GM19043 (cell line): Measurements from ENCODE around the gene TRIM71.
"Not testable (repeated sequence)": the region's sequence is repeated elsewhere in the genome, so short reads cannot be mapped to it uniquely, and the experiment has no call there.

Experiments used
- ATAC-seq: cut with Tn5 transposase; IDR thresholded peaks from one replicate; pipeline ENCODE4 v1.9.1; 2021; ENCODE audit warnings: low read depth; ENCODE audit not compliant: unreplicated experiment

The TRIM71 gene

GRCh38 chr3:32817558-32818228, at the start of gene TRIM71:
Gene TRIM71 (plus strand): TSS chr3:32817997. CDS start chr3:32818081, 84 bp downstream.
- ATAC-seq, result no peak

- no peak for ATAC-seq
These were observed 39.4 kb upstream of the TRIM71 start for GRCh38 chr3:32778389-32778788.

- no peak for ATAC-seq
These were observed 37.6 kb upstream of the TRIM71 start for GRCh38 chr3:32780071-32780734.

DNA sequence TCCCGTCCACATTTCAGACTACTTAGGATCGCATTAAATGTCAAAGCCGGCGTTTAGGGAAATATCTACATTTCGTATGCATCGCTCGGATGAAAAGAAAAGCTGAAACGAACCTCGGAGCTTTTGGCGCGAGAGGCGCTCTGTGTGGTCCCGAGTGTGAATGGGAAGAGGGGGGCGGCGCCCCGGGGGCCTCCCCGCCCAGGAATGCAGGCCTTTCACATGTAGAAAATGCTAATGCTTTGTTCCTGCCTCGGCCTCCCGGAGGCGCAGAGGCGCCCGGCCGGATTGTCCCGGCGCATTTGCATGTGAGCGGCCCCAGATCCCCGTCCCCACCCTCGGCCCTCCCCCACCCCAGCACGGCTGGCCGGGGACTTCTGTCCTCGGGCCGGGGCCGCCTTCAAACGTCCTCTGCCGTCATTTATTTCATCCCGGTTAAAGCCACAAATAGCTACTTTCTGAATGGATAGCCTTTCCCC, 37.0 kb upstream of the TRIM71 start:
- peak; percentile 25 for ATAC-seq

- ATAC-seq, result peak; percentile 93
These were observed 36.4 kb upstream of the TRIM71 start for GRCh38 chr3:32781211-32781968.

DNA sequence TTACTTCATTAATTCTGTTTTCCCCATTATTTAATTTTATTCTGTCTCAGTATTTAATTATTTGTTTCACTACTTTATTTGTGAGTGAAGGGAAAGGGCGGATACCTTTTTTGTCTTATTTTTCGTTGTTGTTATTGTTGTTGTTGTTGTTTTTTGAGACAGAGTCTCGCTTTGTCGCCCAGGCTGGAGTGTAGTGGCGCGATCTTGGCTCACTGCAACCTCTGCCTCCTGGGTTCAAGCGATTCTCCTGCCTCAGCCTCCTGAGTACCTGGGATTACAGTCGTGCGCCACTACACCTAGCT, 35.9 kb upstream of the TRIM71 start:
- ATAC-seq, result not testable (repeated sequence)

- ATAC-seq, result no peak
These were observed 35.4 kb upstream of the TRIM71 start for GRCh38 chr3:32782407-32782806.

DNA sequence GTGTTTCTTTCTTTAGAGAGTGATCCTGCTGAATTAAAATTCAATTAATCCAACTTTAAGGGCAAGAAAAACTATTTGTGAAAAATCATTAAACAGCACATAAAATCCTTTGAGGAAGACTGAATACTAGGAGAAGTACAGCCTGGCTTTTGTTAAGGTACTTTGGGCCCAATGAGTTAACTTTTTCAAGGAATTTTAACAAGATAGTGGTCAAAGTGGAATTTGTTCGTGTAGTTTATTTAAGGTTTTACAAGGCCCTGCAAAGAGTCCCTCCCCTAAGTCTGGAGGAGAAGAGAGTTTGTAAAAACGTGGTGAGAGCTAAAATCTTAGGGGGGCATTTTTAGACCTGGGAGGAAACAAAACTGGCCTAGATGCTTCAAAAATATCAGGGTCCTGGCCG, 26.0 kb upstream of the TRIM71 start:
- no peak for ATAC-seq

DNA sequence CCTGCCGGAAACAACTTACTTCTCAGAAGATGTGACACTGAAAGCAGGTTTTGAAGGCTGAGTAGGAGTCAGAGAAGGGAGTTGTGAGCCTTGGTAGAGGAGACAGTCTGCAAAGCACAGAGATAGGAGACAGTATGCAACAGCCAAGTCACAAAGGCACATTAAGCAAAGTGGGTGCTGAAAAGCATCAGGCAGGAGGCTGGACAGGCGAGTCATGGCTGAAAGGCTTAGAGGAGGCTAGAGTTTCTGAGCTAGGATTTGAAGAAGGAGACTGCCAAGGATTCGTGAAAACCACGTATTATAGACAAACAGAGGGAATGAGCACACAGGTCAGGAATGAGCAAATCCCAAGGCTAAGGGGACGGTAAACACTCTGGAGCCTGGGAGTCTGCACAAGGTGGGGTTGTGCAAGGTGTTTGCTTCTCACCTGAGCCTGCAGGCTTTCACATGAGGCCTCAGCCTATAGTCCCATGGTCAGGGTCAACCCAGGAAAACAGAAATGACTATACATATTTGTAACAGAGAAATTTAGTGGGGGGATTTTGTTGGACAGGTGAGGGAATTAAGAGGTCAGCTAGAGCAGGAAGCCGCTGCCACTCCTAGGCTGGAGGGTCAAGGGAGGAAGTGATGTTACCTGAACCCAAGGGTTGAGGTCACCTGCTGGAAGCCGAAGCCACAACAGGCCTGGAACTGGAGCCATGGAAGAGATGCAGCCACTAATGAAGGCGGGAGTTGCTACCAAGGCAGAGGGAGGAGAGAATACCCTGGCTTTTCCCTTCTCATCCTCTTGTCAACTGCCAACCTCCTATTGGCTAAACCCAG, 23.1 kb upstream of the TRIM71 start:
- ATAC-seq, result no peak

DNA sequence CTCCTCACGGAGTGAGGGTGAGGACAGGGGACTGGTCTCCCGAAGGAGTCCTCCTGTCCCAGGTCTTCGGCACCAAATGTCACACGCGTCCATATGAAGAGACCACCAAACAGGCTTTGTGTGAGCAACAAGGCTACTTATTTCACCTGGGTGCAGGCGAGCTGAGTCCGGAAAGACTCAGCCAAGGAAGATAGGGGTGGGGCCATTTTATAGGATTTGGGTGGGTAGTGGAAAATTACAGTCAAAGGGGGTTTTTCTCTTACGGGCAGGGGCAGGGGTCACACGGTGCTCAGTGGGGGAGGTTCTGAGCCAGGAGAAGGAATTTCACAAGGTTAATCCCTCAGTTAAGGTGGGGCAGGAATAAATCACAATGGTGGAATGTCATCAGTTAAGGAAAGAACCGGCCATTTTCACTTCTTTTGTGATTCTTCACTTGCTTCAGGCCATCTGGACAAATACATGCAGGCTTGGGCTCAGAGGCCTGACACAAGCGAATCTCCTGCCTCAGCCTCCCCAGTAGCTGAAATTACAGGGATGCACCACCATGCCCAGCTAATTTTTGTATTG, 21.3 kb upstream of the TRIM71 start:
- ATAC-seq, result not testable (repeated sequence)

GRCh38 chr3:32797776-32798175, 20.0 kb upstream of the TRIM71 start:
- ATAC-seq, result no peak

DNA sequence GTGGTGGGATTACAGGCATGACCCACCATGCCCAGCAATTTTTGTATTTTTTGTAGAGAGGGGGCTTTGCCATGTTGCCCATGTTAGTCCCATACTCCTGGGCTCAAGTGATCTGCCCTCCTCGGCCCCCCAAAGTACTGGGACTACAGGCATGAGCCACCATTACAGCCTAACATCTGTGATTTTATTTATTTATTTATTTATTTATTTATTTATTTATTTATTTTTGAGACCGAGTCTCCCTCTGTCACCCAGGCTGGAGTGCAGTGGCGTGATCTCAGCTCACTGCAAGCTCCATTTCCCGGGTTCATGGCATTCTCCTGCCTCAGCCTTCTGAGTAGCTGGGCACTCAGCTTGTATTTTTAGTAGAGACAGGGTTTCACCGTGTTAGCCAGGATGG, 16.4 kb upstream of the TRIM71 start:
- not testable (repeated sequence) for ATAC-seq

GRCh38 chr3:32813180-32813579, 4.6 kb upstream of the TRIM71 start:
- ATAC-seq, result peak; percentile 67

DNA sequence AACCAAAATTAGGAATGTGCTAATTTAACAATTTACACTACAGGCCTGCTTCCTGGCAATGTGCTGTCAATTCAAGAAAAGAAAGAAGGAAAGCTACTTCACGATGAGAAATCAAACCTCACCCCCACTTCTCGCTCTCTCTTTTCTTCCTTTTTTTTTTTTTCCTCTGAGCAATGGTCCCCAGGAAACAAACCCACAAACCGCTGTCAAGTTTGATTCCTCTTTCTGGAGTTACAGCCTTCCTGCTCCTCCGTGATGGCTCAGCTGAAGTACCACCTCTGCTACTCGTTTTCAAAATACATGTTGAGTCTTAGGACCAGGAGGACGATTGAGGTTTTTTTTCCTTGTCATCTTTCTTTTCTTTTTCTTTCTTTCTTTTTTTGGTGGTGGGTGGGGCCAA, 3.4 kb upstream of the TRIM71 start:
- ATAC-seq, result no peak

GRCh38 chr3:32815841-32816438, 1.9 kb upstream of the TRIM71 start:
- no peak for ATAC-seq

GRCh38 chr3:32816439-32817256, 1.1 kb upstream of the TRIM71 start:
- no peak for ATAC-seq

- ATAC-seq, result no peak
These were observed 590 bp upstream of the TRIM71 start for GRCh38 chr3:32817257-32817557.

DNA sequence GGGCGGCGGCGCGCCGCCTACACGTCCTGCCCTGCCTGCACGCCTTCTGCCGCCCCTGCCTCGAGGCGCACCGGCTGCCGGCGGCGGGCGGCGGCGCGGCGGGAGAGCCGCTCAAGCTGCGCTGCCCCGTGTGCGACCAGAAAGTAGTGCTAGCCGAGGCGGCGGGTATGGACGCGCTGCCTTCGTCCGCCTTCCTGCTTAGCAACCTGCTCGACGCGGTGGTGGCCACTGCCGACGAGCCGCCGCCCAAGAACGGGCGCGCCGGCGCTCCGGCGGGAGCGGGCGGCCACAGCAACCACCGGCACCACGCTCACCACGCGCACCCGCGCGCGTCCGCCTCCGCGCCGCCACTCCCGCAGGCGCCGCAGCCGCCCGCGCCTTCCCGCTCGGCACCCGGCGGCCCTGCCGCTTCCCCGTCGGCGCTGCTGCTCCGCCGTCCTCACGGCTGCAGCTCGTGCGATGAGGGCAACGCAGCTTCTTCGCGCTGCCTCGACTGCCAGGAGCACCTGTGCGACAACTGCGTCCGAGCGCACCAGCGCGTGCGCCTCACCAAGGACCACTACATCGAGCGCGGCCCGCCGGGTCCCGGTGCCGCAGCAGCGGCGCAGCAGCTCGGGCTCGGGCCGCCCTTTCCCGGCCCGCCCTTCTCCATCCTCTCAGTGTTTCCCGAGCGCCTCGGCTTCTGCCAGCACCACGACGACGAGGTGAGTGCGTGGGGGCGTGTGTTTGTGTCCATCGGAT, 602 bp downstream of the TRIM71 start:
- ATAC-seq, result no peak
